ENCODE measurements around the gene GDPD5.

- TF ChIP-seq EZH2phosphoT487 (conservative IDR thresholded peaks at IDR 0.05; ENCODE audit: low read length) (no peak), CTCF (IDR thresholded peaks at IDR 0.05; ENCODE audit: insufficient read depth, low read length, poor library complexity, severe bottlenecking) (no peak)
Observed at GRCh38 chr11:75567971-75568370, 42.2 kb upstream of the GDPD5 start.
